CD4-positive, alpha-beta T cell treated with Interleukin-4 for 1 hour (primary cell): ENCODE data around the gene ATP6V1F.
A peak's percentile ranks its signal among the peaks of the same experiment; 100 is the strongest.

Experiments used
- DNase-seq, 2 donors: peaks; one replicate each; pipeline ENCODE4 v3.0.0-alpha.2; 2020 to 2022

ATP6V1F gene

GRCh38 chr7:128903621-128904361 is 41.1 kb downstream of the ATP6V1F start:
- no peak for DNase-seq

GRCh38 chr7:128904381-128905197 is 41.9 kb downstream of the ATP6V1F start:
- peak; percentile 44 to 74 for DNase-seq

- DNase-seq = no peak
These were observed 43.5 kb downstream of the ATP6V1F start for GRCh38 chr7:128906001-128906765.

- DNase-seq = no peak
These were observed 44.3 kb downstream of the ATP6V1F start for GRCh38 chr7:128906766-128907559.

GRCh38 chr7:128908750-128909624 is 46.3 kb downstream of the ATP6V1F start:
- no peak for DNase-seq

- DNase-seq = no peak
These were observed 47.2 kb downstream of the ATP6V1F start for GRCh38 chr7:128909625-128910568.

- DNase-seq = no peak
These were observed 47.9 kb downstream of the ATP6V1F start, which contains the start of gene KCP for GRCh38 chr7:128910569-128910945. KCP (minus strand) TSS chr7:128910709; CDS start chr7:128910676, 33 bp downstream.

GRCh38 chr7:128911423-128912031 is 48.9 kb downstream of the ATP6V1F start:
- DNase-seq = peak in 1 of 2 donors; percentile 9

GRCh38 chr7:128912281-128912680 is 49.6 kb downstream of the ATP6V1F start:
- DNase-seq = peak in 1 of 2 donors; percentile 4

- DNase-seq = peak in 1 of 2 donors; percentile 1
These were observed 50.2 kb downstream of the ATP6V1F start for GRCh38 chr7:128912709-128913495.

GRCh38 chr7:128913870-128914565 is 51.4 kb downstream of the ATP6V1F start:
- peak in 1 of 2 donors; percentile 9 for DNase-seq

GRCh38 chr7:128914566-128915151 is 52.0 kb downstream of the ATP6V1F start:
- DNase-seq = peak in 1 of 2 donors; percentile 8

GRCh38 chr7:128915271-128915819 is 52.7 kb downstream of the ATP6V1F start:
- DNase-seq = no peak
